BLaER1 treated with 17β-estradiol and CSF1 and Interleukin-3, amounts not matched to agents 10 nM and 100 nM (cell line): ENCODE results near the gene ADAM12.
A peak's percentile ranks its signal among the peaks of the same experiment; 100 is the strongest.

ENCODE experiments used
- H3K27ac ChIP-seq, 11 experiments: shearing (Covaris generic); formaldehyde crosslinking; 2 replicates each; pipeline ENCODE4 v1.8.1; 2022
- H3K27me3 ChIP-seq, 11 experiments: shearing (Covaris generic); formaldehyde crosslinking; 2 replicates each; pipeline ENCODE4 v1.8.1; 2022
- H3K36me3 ChIP-seq, 11 experiments: shearing (Covaris generic); formaldehyde crosslinking; 2 replicates each; pipeline ENCODE4 v1.8.1; 2022
- H3K4me1 ChIP-seq, 10 experiments: shearing (Covaris generic); formaldehyde crosslinking; 2 replicates each; pipeline ENCODE4 v1.8.1; 2022
- H3K4me2 ChIP-seq, 11 experiments: shearing (Covaris generic); formaldehyde crosslinking; 2 replicates each; pipeline ENCODE4 v1.8.1; 2022
- H3K4me3 ChIP-seq, 10 experiments: shearing (Covaris generic); formaldehyde crosslinking; 2 replicates each; pipeline ENCODE4 v1.8.1; 2022
- H3K9ac ChIP-seq, 11 experiments: shearing (Covaris generic); formaldehyde crosslinking; 2 replicates each; pipeline ENCODE4 v1.8.1; 2022
- H3K9me3 ChIP-seq, 11 experiments: shearing (Covaris generic); formaldehyde crosslinking; replicated peaks in 1 of 11; 2 replicates each; pipeline ENCODE4 v1.8.1; 2022
- H4K20me1 ChIP-seq, 11 experiments: shearing (Covaris generic); formaldehyde crosslinking; 2 replicates each; pipeline ENCODE4 v1.8.1; 2022
- Cebpa-rat ChIP-seq, 11 experiments: shearing (Covaris generic); IDR thresholded peaks; 2 replicates each; pipeline ENCODE4 v1.8.1; 2022

ADAM12 gene

DNA sequence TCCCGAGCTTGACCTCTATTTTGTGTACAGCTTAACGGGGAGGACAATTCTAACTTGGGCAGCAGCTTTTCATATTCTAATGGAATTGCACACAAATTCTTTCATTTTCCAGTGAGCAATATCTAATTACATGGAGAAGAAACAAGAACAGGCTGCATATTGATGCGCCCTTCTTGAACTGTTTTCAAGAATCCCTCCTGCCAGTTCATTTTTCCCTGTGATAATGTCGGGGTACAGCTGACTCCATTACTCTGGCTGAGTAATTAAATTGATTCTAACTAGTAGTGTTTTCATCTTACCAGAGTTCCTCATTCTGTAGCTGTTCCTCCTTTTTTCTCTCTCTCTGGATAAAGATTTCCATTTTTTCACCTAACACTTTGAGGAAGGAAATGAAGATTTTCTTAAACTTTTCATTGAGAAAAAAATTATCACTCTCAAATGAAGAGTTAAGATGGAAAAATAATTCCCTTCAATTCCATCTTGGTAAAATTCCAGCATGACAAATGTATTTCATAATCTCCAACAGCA is 301.1 kb downstream of the ADAM12 start:
- H3K27me3 ChIP-seq = no peaks in the 10 kb centered on the region
- H3K4me1 ChIP-seq = peaks cover 0 to 21% (median 0%) of the 10 kb centered on the region in 10 experiments; a peak in 7 of 20 replicates
- no peak overlapping the region for H3K9ac ChIP-seq
- no peaks in the 10 kb centered on the region for H4K20me1 ChIP-seq
- H3K4me2 ChIP-seq = peak overlapping the region in 3 of 11 experiments; percentile 20 to 70 (median 48); a peak in 5 of 22 replicates
- no peaks in the 10 kb centered on the region for H3K9me3 ChIP-seq
- no peak overlapping the region for H3K27ac ChIP-seq
- no peak overlapping the region for H3K4me3 ChIP-seq
- H3K36me3 ChIP-seq = no peaks in the 10 kb centered on the region
- TF ChIP-seq Cebpa-rat (IDR thresholded peaks at IDR 0.05) = no peak

DNA sequence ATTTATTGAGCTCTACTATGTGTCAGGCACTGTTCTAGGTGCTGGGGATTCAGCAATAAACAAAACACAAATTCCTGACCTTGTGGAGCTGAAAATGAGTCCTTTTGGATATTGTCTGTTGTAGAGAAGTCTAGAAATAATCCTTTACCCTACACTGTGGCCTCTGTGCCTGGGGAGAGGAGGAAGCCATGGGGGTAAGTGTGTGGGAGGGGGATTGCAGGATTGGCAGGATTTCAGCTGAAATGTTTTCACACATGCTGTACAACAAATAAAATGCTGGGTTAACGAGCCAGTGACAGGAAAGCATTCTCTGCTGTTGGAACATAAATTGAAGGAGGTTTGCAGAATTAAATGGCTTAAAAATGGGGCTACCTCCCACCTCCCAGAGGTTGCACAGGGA is 302.5 kb downstream of the ADAM12 start:
- no peak for TF ChIP-seq Cebpa-rat (IDR thresholded peaks at IDR 0.05)
- H3K9me3 ChIP-seq = no peaks in the 10 kb centered on the region

DNA sequence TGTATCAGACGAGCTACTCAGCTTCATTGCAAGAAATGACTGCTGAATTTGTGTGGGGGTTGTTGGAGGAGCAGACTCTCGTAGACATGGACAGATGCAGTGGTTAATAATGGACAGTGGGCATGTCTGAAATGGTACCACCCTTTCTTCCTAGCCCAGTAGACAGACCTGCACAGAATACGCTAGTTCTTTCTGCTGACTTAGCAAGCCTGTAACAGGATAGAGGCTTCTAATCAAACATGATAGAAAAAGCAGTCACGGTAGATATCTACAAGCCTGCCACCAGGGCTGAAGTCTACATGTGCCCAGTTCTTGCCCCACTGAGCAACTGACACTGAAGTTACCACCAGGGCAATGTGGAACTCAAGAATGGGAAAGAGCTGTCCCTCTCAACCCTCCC is 303.9 kb downstream of the ADAM12 start:
- Histone ChIP-seq H3K36me3 (no peaks in the 10 kb centered on the region), H4K20me1 (no peaks in the 10 kb centered on the region), H3K4me3 (no peak overlapping the region), H3K4me1 (peaks cover 0 to 17% (median 0%) of the 10 kb centered on the region in 10 experiments; a peak in 6 of 20 replicates), H3K27me3 (no peaks in the 10 kb centered on the region), H3K9me3 (no peaks in the 10 kb centered on the region), H3K9ac (no peak overlapping the region), H3K27ac (no peak overlapping the region), H3K4me2 (no peak overlapping the region)
- no peak for TF ChIP-seq Cebpa-rat (IDR thresholded peaks at IDR 0.05)

More for the DNA sequence above, 302.5 kb downstream of the ADAM12 start:
- H3K4me2 ChIP-seq = peak overlapping the region in 1 of 11 experiments; percentile 21; a peak in 1 of 22 replicates
- H3K36me3 ChIP-seq = no peaks in the 10 kb centered on the region
- H4K20me1 ChIP-seq = no peaks in the 10 kb centered on the region
- no peak overlapping the region for H3K9ac ChIP-seq
- H3K4me3 ChIP-seq = no peak overlapping the region
- H3K27ac ChIP-seq = no peak overlapping the region
- no peaks in the 10 kb centered on the region for H3K27me3 ChIP-seq
- H3K4me1 ChIP-seq = peaks cover 0 to 17% (median 0%) of the 10 kb centered on the region in 10 experiments; a peak in 6 of 20 replicates

DNA sequence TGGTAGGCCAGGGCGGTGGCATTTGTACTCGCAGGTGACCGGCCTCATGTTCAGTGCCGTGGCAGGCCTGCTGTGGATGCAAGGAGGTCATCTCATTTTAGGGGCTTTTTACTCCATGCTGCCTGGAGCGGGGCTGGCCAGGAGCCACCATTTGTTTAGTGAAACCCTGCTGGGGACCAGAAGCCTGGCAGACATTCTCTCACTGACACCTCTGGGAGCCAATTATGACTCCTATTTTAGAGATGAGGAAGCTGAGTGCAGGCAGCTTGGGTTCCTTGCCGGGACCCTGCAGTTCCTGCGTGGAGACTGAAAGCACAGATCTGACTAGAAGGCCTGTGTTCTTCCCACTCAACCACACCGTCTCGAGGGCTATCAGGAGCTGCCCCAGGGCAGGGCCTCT is 305.3 kb downstream of the ADAM12 start:
- peaks cover 0 to 14% (median 0%) of the 10 kb centered on the region in 10 experiments; a peak in 6 of 20 replicates for H3K4me1 ChIP-seq
- no peaks in the 10 kb centered on the region for H3K9me3 ChIP-seq
- TF ChIP-seq Cebpa-rat (IDR thresholded peaks at IDR 0.05) = no peak
- no peaks in the 10 kb centered on the region for H3K36me3 ChIP-seq
- no peaks in the 10 kb centered on the region for H3K27me3 ChIP-seq
- no peak overlapping the region for H3K27ac ChIP-seq
- H3K4me3 ChIP-seq = no peak overlapping the region
- H3K4me2 ChIP-seq = no peak overlapping the region
- H4K20me1 ChIP-seq = no peaks in the 10 kb centered on the region
- no peak overlapping the region for H3K9ac ChIP-seq

DNA sequence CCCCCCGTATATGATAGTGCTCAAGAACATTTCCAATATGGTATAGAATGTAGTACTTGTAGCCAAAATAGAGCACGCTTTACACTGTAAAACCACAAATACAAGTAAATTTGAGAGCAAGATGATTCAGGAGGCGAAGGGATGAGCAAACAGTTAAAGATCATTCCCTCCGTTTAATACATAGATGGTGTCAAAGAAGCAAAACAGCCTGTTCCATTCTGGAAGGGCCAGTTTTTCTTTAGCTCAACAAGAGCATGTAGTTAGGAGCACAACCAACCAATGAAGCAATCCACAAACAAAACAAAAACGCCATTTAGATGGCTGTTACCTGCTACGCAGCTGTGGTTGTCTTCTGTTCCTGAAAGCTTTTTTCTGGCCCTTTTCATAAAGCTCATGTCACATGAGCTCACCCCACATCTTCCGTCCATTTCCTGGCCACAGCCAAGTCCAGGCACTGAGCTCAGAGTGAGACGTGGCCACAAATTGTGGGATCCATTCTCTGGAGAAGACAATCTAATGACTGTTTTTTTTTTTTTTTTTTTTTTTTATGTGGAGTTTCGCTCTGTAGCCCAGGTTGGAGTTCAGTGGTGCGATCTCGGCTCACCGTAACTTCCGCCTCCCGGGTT is 306.3 kb downstream of the ADAM12 start:
- no peak overlapping the region for H3K4me3 ChIP-seq
- no peaks in the 10 kb centered on the region for H4K20me1 ChIP-seq
- no peaks in the 10 kb centered on the region for H3K27me3 ChIP-seq
- H3K9ac ChIP-seq = no peak overlapping the region
- no peak overlapping the region for H3K27ac ChIP-seq
- peaks cover 0 to 5% (median 0%) of the 10 kb centered on the region in 10 experiments; a peak in 6 of 20 replicates for H3K4me1 ChIP-seq
- H3K36me3 ChIP-seq = no peaks in the 10 kb centered on the region
- H3K4me2 ChIP-seq = no peak overlapping the region
- peaks cover 0 to 10% (median 3%) of the 10 kb centered on the region in 11 experiments; a peak in 8 of 22 replicates for H3K9me3 ChIP-seq
- TF ChIP-seq Cebpa-rat (IDR thresholded peaks at IDR 0.05) = no peak

DNA sequence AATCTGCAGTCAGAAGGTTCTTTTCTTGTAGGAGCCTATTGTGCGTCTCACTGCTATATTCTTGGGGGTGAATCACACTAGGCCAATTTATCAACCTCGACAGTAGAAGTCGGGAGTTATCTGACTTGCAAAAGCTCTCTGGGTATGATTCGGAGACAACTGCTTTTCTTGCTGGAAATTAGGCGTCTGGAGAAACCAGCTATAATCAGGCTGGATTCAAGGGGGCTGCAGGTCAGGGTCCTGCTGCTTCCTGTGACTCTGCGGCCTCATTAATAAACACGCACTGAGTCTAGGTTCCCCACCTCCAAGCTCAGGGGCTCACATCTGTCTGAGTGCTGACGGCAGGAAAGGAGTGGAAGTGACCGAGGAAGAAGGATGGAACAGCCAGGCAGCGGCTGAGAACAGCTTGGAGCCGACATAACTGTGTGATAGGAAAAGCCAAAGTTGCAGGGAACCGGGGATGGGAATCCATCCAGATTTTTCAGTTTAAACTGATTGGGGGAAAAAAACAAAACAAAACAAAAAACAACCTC is 307.3 kb downstream of the ADAM12 start:
- TF ChIP-seq Cebpa-rat (IDR thresholded peaks at IDR 0.05) = no peak

GRCh38 chr10:126080291-126080825 is 307.9 kb downstream of the ADAM12 start:
- peaks cover 0 to 10% (median 3%) of the 10 kb centered on the region in 11 experiments; a peak in 8 of 22 replicates for H3K9me3 ChIP-seq
- no peak overlapping the region for H3K4me2 ChIP-seq
- H3K27ac ChIP-seq = no peak overlapping the region
- H4K20me1 ChIP-seq = no peaks in the 10 kb centered on the region
- TF ChIP-seq Cebpa-rat (IDR thresholded peaks at IDR 0.05) = no peak
- H3K4me3 ChIP-seq = no peak overlapping the region
- no peak overlapping the region for H3K9ac ChIP-seq
- peaks cover 0 to 6% (median 0%) of the 10 kb centered on the region in 10 experiments; a peak in 1 of 20 replicates for H3K4me1 ChIP-seq
- no peaks in the 10 kb centered on the region for H3K36me3 ChIP-seq
- no peaks in the 10 kb centered on the region for H3K27me3 ChIP-seq

More for the DNA sequence above, 307.3 kb downstream of the ADAM12 start:
- Histone ChIP-seq H3K27ac (no peak overlapping the region), H3K27me3 (no peaks in the 10 kb centered on the region), H3K4me3 (no peak overlapping the region), H3K4me2 (no peak overlapping the region), H3K4me1 (peaks cover 0 to 6% (median 0%) of the 10 kb centered on the region in 10 experiments; a peak in 1 of 20 replicates), H3K9me3 (peaks cover 0 to 10% (median 3%) of the 10 kb centered on the region in 11 experiments; a peak in 8 of 22 replicates), H3K9ac (no peak overlapping the region), H3K36me3 (no peaks in the 10 kb centered on the region), H4K20me1 (no peaks in the 10 kb centered on the region)

- no peaks in the 10 kb centered on the region for H4K20me1 ChIP-seq
- TF ChIP-seq Cebpa-rat (IDR thresholded peaks at IDR 0.05) = no peak
- no peak overlapping the region for H3K4me3 ChIP-seq
- no peak overlapping the region for H3K27ac ChIP-seq
- no peaks in the 10 kb centered on the region for H3K27me3 ChIP-seq
- peaks cover 0 to 10% (median 3%) of the 10 kb centered on the region in 11 experiments; a peak in 8 of 22 replicates for H3K9me3 ChIP-seq
- H3K4me1 ChIP-seq = peaks cover 0 to 6% (median 0%) of the 10 kb centered on the region in 10 experiments; a peak in 1 of 20 replicates
- H3K9ac ChIP-seq = no peak overlapping the region
- no peak overlapping the region for H3K4me2 ChIP-seq
- no peaks in the 10 kb centered on the region for H3K36me3 ChIP-seq
These were observed 313.3 kb downstream of the ADAM12 start for GRCh38 chr10:126075009-126075408.

DNA sequence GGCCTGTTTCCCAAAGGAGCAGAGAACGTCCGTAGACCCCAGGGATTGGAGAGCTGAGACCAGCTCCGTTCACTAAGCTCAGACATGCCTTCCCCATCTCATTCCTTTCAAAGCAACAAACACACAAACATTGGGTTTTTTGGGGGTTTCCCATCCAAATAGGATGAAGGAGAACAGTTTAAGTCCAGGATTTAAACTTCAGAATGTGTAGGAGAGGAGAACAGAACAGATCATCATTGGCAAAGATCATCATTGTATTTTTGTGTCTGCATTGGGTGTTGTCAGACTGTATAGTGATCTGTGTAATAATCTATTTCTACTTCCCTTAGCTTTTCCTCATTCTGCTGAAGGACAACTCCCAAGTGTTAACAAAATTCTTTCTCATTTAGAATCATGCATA is 314.0 kb downstream of the ADAM12 start:
- peaks cover 0 to 6% (median 0%) of the 10 kb centered on the region in 10 experiments; a peak in 1 of 20 replicates for H3K4me1 ChIP-seq
- peaks cover 0 to 10% (median 3%) of the 10 kb centered on the region in 11 experiments; a peak in 8 of 22 replicates for H3K9me3 ChIP-seq
- H3K27ac ChIP-seq = no peak overlapping the region
- H3K27me3 ChIP-seq = no peaks in the 10 kb centered on the region
- no peaks in the 10 kb centered on the region for H3K36me3 ChIP-seq
- no peak overlapping the region for H3K4me3 ChIP-seq
- H3K9ac ChIP-seq = no peak overlapping the region
- no peaks in the 10 kb centered on the region for H4K20me1 ChIP-seq
- H3K4me2 ChIP-seq = no peak overlapping the region
- TF ChIP-seq Cebpa-rat (IDR thresholded peaks at IDR 0.05) = no peak
